GM06990 (cell line): Measurements from ENCODE around the gene IL1RAPL1.

Experiments used
- DNase-seq: peaks from one replicate; pipeline ENCODE4 v3.0.0-alpha.2; 2011; ENCODE audit not compliant: insufficient read length; ENCODE audit errors: extremely low read depth
- H3K27me3 ChIP-seq: replicated peaks from 2 replicates; pipeline ENCODE4 v1.6.0; 2011; ENCODE audit warnings: low read length; ENCODE audit not compliant: control insufficient read depth, insufficient read depth
- H3K36me3 ChIP-seq: 2 replicates; pipeline ENCODE4 v1.5.1; 2011; ENCODE audit warnings: low read length; ENCODE audit not compliant: control insufficient read depth, insufficient read depth
- H3K4me3 ChIP-seq: replicated peaks from 2 replicates; pipeline ENCODE4 v1.5.1; 2011; ENCODE audit warnings: low read depth, mild to moderate bottlenecking, control low read depth, low read length
- TF ChIP-seq, protein P1 (sequence below): IDR thresholded peaks from 2 replicates; pipeline ENCODE4 v1.5.1; 2011; ENCODE audit warnings: low read length, control low read depth, mild to moderate bottlenecking, inconsistent platforms; ENCODE audit not compliant: insufficient read depth, poor library complexity, severe bottlenecking

IL1RAPL1 gene

GRCh38 chrX:28693101-28693500 lies 105.9 kb downstream of the IL1RAPL1 start:
- TF ChIP-seq, protein P1, sequence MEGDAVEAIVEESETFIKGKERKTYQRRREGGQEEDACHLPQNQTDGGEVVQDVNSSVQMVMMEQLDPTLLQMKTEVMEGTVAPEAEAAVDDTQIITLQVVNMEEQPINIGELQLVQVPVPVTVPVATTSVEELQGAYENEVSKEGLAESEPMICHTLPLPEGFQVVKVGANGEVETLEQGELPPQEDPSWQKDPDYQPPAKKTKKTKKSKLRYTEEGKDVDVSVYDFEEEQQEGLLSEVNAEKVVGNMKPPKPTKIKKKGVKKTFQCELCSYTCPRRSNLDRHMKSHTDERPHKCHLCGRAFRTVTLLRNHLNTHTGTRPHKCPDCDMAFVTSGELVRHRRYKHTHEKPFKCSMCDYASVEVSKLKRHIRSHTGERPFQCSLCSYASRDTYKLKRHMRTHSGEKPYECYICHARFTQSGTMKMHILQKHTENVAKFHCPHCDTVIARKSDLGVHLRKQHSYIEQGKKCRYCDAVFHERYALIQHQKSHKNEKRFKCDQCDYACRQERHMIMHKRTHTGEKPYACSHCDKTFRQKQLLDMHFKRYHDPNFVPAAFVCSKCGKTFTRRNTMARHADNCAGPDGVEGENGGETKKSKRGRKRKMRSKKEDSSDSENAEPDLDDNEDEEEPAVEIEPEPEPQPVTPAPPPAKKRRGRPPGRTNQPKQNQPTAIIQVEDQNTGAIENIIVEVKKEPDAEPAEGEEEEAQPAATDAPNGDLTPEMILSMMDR: no peak
- DNase-seq: no peak

DNA sequence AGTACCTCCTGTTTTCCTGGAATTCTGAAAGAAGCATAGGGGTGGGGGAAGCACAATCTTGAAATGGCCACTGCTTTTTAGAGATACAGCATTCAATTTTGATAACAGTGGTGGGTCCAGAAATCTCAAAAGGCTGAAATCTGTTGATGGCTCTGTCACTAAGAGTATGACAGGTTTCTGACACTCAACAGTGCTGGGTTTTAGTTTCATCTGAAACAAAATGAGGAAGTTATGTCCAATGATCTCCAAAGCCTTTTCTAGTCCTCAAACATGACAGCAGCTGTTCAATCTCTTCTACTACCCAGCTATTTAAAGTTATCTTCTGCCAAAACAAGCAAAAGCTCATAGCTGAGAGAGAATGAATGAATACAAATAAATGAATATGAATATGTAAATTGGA lies 110.5 kb downstream of the IL1RAPL1 start:
- Histone ChIP-seq H3K36me3 (no peaks in the 10 kb centered on the region), H3K27me3 (no peaks in the 10 kb centered on the region), H3K4me3 (no peak overlapping the region)
- DNase-seq: no peak
- TF ChIP-seq, protein P1: no peak

More at GRCh38 chrX:28693101-28693500, 105.9 kb downstream of the IL1RAPL1 start:
- Histone ChIP-seq H3K4me3 (no peak overlapping the region), H3K36me3 (no peaks in the 10 kb centered on the region), H3K27me3 (no peaks in the 10 kb centered on the region)

DNA sequence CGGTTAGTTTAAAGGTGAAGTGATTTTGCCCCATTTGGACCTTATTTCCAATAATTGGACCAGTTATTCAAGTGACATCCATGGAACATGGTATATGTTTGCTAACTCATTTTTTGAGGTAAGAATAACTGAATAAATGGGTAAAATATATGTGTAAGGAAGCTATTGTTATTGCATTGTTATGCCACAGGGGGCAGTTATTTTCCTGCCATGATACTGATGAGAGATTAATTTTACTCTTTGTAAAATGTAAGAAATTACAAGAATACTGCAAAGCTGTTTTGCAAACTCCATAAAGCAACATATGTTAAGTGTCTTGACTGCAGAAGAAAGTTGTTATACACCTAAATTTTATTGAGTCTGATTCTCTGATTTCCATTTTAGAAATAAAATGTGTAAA lies 114.0 kb downstream of the IL1RAPL1 start:
- TF ChIP-seq, protein P1: peak; percentile 11

GRCh38 chrX:28706964-28707363 lies 119.7 kb downstream of the IL1RAPL1 start:
- no peak overlapping the region for H3K4me3 ChIP-seq
- DNase-seq: no peak
- no peaks in the 10 kb centered on the region for H3K27me3 ChIP-seq
- no peaks in the 10 kb centered on the region for H3K36me3 ChIP-seq
- TF ChIP-seq, protein P1: no peak

More for the DNA sequence above, 114.0 kb downstream of the IL1RAPL1 start:
- Histone ChIP-seq H3K27me3 (no peaks in the 10 kb centered on the region), H3K36me3 (no peaks in the 10 kb centered on the region), H3K4me3 (no peak overlapping the region)
- no peak for DNase-seq

- DNase-seq: no peak
- TF ChIP-seq, protein P1: no peak
- no peaks in the 10 kb centered on the region for H3K27me3 ChIP-seq
- H3K36me3 ChIP-seq: no peaks in the 10 kb centered on the region
- H3K4me3 ChIP-seq: no peak overlapping the region
Observed at GRCh38 chrX:28709421-28709820, 122.2 kb downstream of the IL1RAPL1 start.

DNA sequence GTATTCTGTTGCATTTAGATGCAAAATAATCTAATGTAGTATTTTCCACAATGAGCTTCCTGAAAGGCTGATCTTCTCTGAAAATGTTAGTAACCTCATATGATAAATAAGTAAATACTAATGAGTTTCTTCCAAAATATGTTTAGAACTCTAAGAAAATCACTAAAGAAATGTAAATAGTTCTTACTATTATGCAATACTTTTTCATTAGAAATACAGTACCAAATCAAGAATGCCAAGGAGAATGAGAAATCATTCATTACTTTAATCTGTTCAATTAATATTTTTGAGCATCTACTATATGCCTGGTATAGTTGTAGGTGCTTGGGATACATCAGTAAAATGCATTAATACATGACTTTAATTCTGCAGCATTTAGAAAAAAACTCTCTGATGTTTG lies 130.6 kb downstream of the IL1RAPL1 start:
- DNase-seq: no peak
- TF ChIP-seq, protein P1: no peak
- no peaks in the 10 kb centered on the region for H3K36me3 ChIP-seq
- H3K27me3 ChIP-seq: no peaks in the 10 kb centered on the region
- no peak overlapping the region for H3K4me3 ChIP-seq
